Endothelial cell of umbilical vein (primary cell): Measurements from ENCODE around the gene MED8. TPM values are rescaled to one million over a fixed set of nuclear protein-coding genes. Genes with fewer than 3 reads are reported as not detected.

Source experiments
- BruUV-seq: library from RNA; stranded (reverse); fragments of 400-500 nt; replicated peaks from 2 replicates; lab custom pipeline; 2021; lab: Mats Ljungman, UMichigan
- CTCF ChIA-PET: fragments of 300-600, 350-600 bp; sonication (Branson Sonifier 250); formaldehyde crosslinking; loops from one replicate; lab custom pipeline; 2021; ENCODE audit warnings: antibody characterized with exemption, inconsistent platforms; lab: Charles Lee
- POLR2A ChIA-PET: fragments of 300-600, 350-600 bp; sonication (Branson Sonifier 250); formaldehyde crosslinking; loops from one replicate; lab custom pipeline; 2021; ENCODE audit warnings: antibody characterized with exemption, inconsistent platforms; lab: Charles Lee
- DNase-seq: peaks from one replicate; pipeline ENCODE4 v3.0.0-alpha.2; 2011; ENCODE audit warnings: low read depth, low spot score
- FAIRE-seq: peaks from 2 replicates; lab custom pipeline; 2011; peaks lifted over from hg19 to GRCh38; lab: Jason Lieb, UNC
- H2AFZ ChIP-seq: 2 replicates; pipeline ENCODE4 v1.6.0; 2012; ENCODE audit warnings: low read depth, low read length, control low read depth, inconsistent platforms
- H3K27ac ChIP-seq: 2 replicates; pipeline ENCODE4 v1.5.1; 2011; ENCODE audit warnings: low read depth, mild to moderate bottlenecking, control low read depth, low read length, moderate library complexity; ENCODE audit not compliant: insufficient read depth
- H3K27me3 ChIP-seq, 2 experiments: 2 replicates each; pipeline versions ENCODE4 v1.6.0 to v1.6.1; 2011; ENCODE audit warnings: low read length in 2 of 2, mixed read lengths in 1 of 2; ENCODE audit not compliant: control insufficient read depth in 2 of 2, insufficient read depth in 2 of 2
- H3K36me3 ChIP-seq, 2 experiments: 2 replicates in 1 of 2; 3 replicates in 1 of 2; pipeline ENCODE4 v1.5.1; 2011; ENCODE audit warnings: low read length in 2 of 2, mild to moderate bottlenecking in 1 of 2, moderate library complexity in 1 of 2; ENCODE audit not compliant: control insufficient read depth in 2 of 2, insufficient read depth in 2 of 2; ENCODE audit errors: extremely low read depth in 1 of 2
- H3K4me1 ChIP-seq: 3 replicates; pipeline ENCODE4 v1.5.1; 2011; ENCODE audit warnings: mild to moderate bottlenecking, low read length; ENCODE audit not compliant: control insufficient read depth, insufficient read depth; ENCODE audit errors: extremely low read depth
- H3K4me2 ChIP-seq: 2 replicates; pipeline ENCODE4 v1.6.1; 2011; ENCODE audit warnings: low read length, control low read depth, mixed read lengths; ENCODE audit not compliant: insufficient read depth
- H3K4me3 ChIP-seq, 3 experiments: fragments of 200-600 bp in 1 of 3; sonication (generic), shearing (Covaris generic) in 1 of 3; replicated peaks in 1 of 3; 2 replicates each; pipeline ENCODE4 v1.5.1; 2011 to 2016; ENCODE audit warnings: control low read depth in 3 of 3, low read length in 3 of 3, mild to moderate bottlenecking in 2 of 3, inconsistent platforms in 1 of 3, low read depth in 1 of 3, moderate library complexity in 1 of 3; ENCODE audit not compliant: insufficient read depth in 1 of 3
- H3K79me2 ChIP-seq: 2 replicates; pipeline ENCODE4 v1.6.0; 2012; ENCODE audit warnings: low read length, inconsistent platforms; ENCODE audit not compliant: control insufficient read depth, insufficient read depth
- H3K9ac ChIP-seq: replicated peaks from 2 replicates; pipeline ENCODE3; 2011; ENCODE audit warnings: low read length, control low read depth; ENCODE audit not compliant: insufficient read depth; ENCODE audit errors: extremely low read depth
- H3K9me1 ChIP-seq: replicated peaks from 3 replicates; pipeline ENCODE4 v1.6.0; 2011; ENCODE audit warnings: mild to moderate bottlenecking, low read length; ENCODE audit not compliant: control insufficient read depth, insufficient read depth; ENCODE audit errors: extremely low read depth
- H3K9me3 ChIP-seq: replicated peaks from 2 replicates; pipeline ENCODE4 v1.5.1; 2012; ENCODE audit warnings: low read length, inconsistent platforms; ENCODE audit not compliant: control insufficient read depth, insufficient read depth
- H4K20me1 ChIP-seq: replicated peaks from 2 replicates; pipeline ENCODE3; 2011; ENCODE audit warnings: mild to moderate bottlenecking, low read length; ENCODE audit not compliant: control insufficient read depth, insufficient read depth; ENCODE audit errors: extremely low read depth
- EZH2 ChIP-seq: IDR thresholded peaks from 2 replicates; pipeline ENCODE4 v1.6.1; 2012; ENCODE audit warnings: borderline replicate concordance, low read depth, mild to moderate bottlenecking, moderate library complexity, low read length, inconsistent platforms; ENCODE audit not compliant: severe bottlenecking
- FOS ChIP-seq: IDR thresholded peaks from 2 replicates; pipeline ENCODE4 v1.6.1; 2011; ENCODE audit warnings: mild to moderate bottlenecking, low read length, moderate library complexity, borderline replicate concordance; ENCODE audit not compliant: insufficient read depth
- JUN ChIP-seq: IDR thresholded peaks from 2 replicates; pipeline ENCODE4 v1.6.1; 2011; ENCODE audit warnings: borderline replicate concordance, low read depth; ENCODE audit not compliant: insufficient read length, insufficient read depth
- MYC ChIP-seq: IDR thresholded peaks from one replicate; pipeline ENCODE4 v1.6.1; 2011; ENCODE audit warnings: mild to moderate bottlenecking, low read depth, low read length
- POLR2A ChIP-seq: IDR thresholded peaks from 2 replicates; pipeline ENCODE4 v1.6.1; 2012; ENCODE audit warnings: low read depth, mild to moderate bottlenecking, control low read depth, low read length
- POLR2AphosphoS5 ChIP-seq: IDR thresholded peaks from 2 replicates; pipeline ENCODE4 v1.6.1; 2012; ENCODE audit warnings: low read depth, mild to moderate bottlenecking, control low read depth, low read length, moderate library complexity; ENCODE audit not compliant: insufficient read depth
- dilution Hi-C: fragments of 300-500 bp; cut with MboI; formaldehyde crosslinking; loops from one replicate; pipeline ENCODE4 v1.15.0; 2019; ENCODE audit warnings: low sequenced_read_pairs; ENCODE audit not compliant: extremely low pct_ligation_motif_present
- intact Hi-C: fragments of 100-400 bp; cut with micrococcal nuclease; formaldehyde crosslinking; loops from one replicate; pipeline ENCODE4 v1.10.0; 2022
- polyA plus RNA-seq, 4 experiments: library from polyadenylated mRNA; depleted of rRNA in 3 of 4; stranded (reverse) in 3 of 4; unstranded in 1 of 4; fragments of >200 nt; gene quantifications; 2 replicates each; pipeline versions ENCODE4 v1.2.1 to v1.2.3, GENCODE V29; 2011 to 2012; ENCODE audit warnings: missing spikeins in 1 of 4
- total RNA-seq: library from RNA; stranded (reverse); gene quantifications from 2 replicates; pipeline ENCODE4 v1.2.3, GENCODE V29; 2021
- TF ChIP-seq, protein P1 (sequence below), 2 donors: IDR thresholded peaks; 1 replicate in 1 of 2; 2 replicates in 1 of 2; pipeline ENCODE4 v1.5.1; 2011; ENCODE audit warnings: low read length in 2 of 2, mild to moderate bottlenecking in 2 of 2, moderate library complexity in 2 of 2, control low read depth in 1 of 2, inconsistent platforms in 1 of 2, low read depth in 1 of 2; ENCODE audit not compliant: insufficient read depth in 1 of 2; ENCODE audit errors: extremely low read depth in 1 of 2
- TF ChIP-seq, protein P2 (sequence below): IDR thresholded peaks from 2 replicates; pipeline ENCODE4 v1.6.1; 2011; ENCODE audit not compliant: insufficient read depth, insufficient read length

MED8 gene
- total and polyA plus RNA-seq, 2 donors (not counting 3 experiments of a cell fraction or from before 2014, with no cell fraction given) = 19.6 to 45.6 TPM

DNA sequence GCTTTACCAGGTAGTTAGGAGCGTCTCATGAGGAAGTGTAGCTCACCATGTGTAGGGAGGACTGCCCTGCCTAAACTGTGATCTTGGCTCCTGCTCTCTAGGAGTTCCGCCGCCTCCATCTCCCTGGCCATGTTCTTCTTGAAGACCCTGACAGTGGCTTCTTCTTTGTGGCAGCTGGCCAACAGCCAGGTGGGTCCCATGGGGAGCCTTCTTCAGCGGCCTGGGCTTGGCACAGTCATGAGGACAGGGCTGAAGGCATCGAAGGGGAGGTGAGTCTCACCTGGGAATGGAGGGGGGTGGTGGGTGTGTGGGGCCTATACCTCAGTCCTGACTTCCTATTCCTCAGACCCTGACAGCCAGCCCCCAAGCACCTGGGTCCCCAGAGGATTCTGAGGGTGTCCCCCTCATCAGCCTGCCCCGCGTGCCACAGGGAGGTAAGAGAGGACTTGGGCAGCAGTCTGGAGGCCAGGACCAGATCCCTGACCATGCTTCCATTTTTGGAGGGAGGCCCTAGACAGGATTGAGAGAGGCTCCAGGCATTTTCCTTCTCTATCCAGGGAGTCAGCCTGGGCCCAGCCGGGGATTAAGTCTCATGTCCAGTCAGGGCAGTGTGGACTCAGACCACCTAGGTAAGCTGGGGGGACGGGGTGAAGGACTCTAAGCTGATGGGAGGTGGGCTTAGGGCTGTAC is 42.7 kb upstream of the MED8 start:
- no peak for TF ChIP-seq POLR2AphosphoS5
- Histone ChIP-seq H3K27me3 (no peaks in the 10 kb centered on the region), H3K79me2 (no peaks in the 10 kb centered on the region), H3K4me3 (no peak overlapping the region), H3K27ac (no peak overlapping the region), H3K9me3 (no peaks in the 10 kb centered on the region), H4K20me1 (no peaks in the 10 kb centered on the region), H3K9ac (no peak overlapping the region), H3K36me3 (peaks cover 5 to 61% of the 10 kb centered on the region in 2 experiments), H2AFZ (no peak overlapping the region), H3K4me2 (no peak overlapping the region), H3K4me1 (no peaks in the 10 kb centered on the region), H3K9me1 (no peaks in the 10 kb centered on the region)
- dilution Hi-C loops (no loop called here), intact Hi-C loops (no loop called here)
- no TSS peak for BruUV-seq
- no peak for DNase-seq
- ChIA-PET POLR2A (no interaction called here), CTCF (no interaction called here)
- FAIRE-seq = no peak

DNA sequence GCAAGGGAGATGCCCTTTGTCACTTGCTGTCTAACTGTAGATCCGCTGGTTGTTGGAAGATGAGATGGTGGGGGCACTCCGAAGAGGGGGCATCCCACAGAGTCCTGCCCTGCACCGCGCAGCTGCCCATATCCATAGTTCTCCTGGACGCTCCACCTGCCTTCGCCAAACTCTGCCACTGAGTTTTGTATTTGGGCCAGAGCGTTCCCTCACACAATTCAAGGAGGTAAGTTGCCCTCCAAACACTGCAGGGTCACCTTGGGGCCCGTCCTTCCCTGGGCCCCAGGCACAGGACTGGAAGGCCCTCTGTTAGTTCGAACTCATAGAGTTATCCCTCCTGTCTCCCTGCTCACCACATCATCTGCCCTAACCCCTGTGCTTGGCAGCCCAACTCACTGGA is 42.1 kb upstream of the MED8 start:
- FAIRE-seq = no peak
- Histone ChIP-seq H2AFZ (no peak overlapping the region), H3K27ac (no peak overlapping the region), H3K4me3 (no peak overlapping the region), H3K79me2 (no peaks in the 10 kb centered on the region), H3K9me1 (no peaks in the 10 kb centered on the region), H3K36me3 (peaks cover 5 to 67% of the 10 kb centered on the region in 2 experiments), H3K27me3 (no peaks in the 10 kb centered on the region), H3K9me3 (no peaks in the 10 kb centered on the region), H4K20me1 (no peaks in the 10 kb centered on the region), H3K9ac (no peak overlapping the region), H3K4me1 (no peaks in the 10 kb centered on the region), H3K4me2 (no peak overlapping the region)
- TF ChIP-seq POLR2AphosphoS5 = no peak
- no peak for TF ChIP-seq JUN
- no peak for TF ChIP-seq POLR2A
- no peak for TF ChIP-seq FOS
- TF ChIP-seq EZH2 = no peak
- TF ChIP-seq, protein P1, sequence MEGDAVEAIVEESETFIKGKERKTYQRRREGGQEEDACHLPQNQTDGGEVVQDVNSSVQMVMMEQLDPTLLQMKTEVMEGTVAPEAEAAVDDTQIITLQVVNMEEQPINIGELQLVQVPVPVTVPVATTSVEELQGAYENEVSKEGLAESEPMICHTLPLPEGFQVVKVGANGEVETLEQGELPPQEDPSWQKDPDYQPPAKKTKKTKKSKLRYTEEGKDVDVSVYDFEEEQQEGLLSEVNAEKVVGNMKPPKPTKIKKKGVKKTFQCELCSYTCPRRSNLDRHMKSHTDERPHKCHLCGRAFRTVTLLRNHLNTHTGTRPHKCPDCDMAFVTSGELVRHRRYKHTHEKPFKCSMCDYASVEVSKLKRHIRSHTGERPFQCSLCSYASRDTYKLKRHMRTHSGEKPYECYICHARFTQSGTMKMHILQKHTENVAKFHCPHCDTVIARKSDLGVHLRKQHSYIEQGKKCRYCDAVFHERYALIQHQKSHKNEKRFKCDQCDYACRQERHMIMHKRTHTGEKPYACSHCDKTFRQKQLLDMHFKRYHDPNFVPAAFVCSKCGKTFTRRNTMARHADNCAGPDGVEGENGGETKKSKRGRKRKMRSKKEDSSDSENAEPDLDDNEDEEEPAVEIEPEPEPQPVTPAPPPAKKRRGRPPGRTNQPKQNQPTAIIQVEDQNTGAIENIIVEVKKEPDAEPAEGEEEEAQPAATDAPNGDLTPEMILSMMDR (IDR thresholded peaks at IDR 0.05; ENCODE audit: extremely low read depth in 1 of 2, insufficient read depth in 1 of 2, low read depth in 1 of 2, low read length in 2 of 2) = no peak
- no peak for TF ChIP-seq MYC
- TF ChIP-seq, protein P2, sequence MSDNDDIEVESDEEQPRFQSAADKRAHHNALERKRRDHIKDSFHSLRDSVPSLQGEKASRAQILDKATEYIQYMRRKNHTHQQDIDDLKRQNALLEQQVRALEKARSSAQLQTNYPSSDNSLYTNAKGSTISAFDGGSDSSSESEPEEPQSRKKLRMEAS = no peak
- BruUV-seq = no TSS peak
- CTCF ChIA-PET = no interaction called here
- intact Hi-C loops = no loop called here
- no peak for DNase-seq
- POLR2A ChIA-PET = no interaction called here
- dilution Hi-C loops = no loop called here
